Measurements from ENCODE around the gene SPTB.

DNA sequence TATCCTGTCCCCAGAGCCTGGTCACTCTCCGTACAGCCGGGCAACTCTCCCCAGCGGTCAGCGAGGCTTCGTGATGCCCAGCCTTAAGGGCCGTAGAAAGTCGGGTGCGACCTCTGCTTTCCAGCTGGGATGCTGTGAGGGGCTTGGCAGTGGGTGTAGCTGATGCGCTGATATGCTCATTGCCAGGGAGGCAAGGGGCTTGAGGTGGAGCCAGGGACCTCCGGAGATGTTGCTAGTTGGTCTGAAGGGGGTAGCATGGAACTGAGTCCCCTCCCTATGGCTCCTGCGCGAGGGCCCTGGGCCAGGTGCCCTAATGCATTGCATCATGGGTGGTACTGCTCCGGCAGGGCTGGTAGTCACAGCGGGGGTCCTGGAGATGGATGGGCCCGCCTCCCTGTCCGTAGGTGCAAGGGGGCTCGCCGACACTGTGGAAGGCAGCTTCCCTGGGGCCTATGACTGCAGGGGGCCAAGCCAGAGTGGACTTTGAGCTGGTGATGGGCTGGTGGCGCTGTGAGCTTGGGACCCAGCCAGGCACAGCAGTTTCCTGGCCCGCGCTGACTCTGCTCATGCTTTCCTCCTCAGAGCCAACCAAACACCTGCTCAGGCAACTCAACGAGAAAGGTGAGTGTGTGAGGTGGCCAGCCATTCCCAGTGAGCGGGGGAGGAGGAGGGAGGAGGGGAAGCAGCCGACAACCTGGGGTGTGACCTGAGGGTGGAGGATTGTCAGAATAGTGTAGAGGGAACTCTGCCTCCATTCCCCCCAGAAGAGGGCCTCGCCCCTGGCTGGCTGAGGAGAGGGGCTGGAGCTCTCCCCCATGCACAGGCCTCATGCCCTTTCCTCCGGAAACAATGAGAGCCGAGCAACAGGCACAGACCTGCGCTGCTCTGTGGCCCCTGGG is 143.2 kb downstream of the SPTB start:
- TF ChIP-seq, protein P1, sequence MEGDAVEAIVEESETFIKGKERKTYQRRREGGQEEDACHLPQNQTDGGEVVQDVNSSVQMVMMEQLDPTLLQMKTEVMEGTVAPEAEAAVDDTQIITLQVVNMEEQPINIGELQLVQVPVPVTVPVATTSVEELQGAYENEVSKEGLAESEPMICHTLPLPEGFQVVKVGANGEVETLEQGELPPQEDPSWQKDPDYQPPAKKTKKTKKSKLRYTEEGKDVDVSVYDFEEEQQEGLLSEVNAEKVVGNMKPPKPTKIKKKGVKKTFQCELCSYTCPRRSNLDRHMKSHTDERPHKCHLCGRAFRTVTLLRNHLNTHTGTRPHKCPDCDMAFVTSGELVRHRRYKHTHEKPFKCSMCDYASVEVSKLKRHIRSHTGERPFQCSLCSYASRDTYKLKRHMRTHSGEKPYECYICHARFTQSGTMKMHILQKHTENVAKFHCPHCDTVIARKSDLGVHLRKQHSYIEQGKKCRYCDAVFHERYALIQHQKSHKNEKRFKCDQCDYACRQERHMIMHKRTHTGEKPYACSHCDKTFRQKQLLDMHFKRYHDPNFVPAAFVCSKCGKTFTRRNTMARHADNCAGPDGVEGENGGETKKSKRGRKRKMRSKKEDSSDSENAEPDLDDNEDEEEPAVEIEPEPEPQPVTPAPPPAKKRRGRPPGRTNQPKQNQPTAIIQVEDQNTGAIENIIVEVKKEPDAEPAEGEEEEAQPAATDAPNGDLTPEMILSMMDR (IDR thresholded peaks at IDR 0.05; ENCODE audit: borderline replicate concordance, extremely low read depth, low read length, poor library complexity, severe bottlenecking), result no peak
- TF ChIP-seq EZH2 (IDR thresholded peaks at IDR 0.05; ENCODE audit: borderline replicate concordance, low read depth, low read length, severe bottlenecking), result no peak

Measured in DND-41 (cell line).